ENCODE data around the gene SEZ6.

SEZ6 gene, protein sequence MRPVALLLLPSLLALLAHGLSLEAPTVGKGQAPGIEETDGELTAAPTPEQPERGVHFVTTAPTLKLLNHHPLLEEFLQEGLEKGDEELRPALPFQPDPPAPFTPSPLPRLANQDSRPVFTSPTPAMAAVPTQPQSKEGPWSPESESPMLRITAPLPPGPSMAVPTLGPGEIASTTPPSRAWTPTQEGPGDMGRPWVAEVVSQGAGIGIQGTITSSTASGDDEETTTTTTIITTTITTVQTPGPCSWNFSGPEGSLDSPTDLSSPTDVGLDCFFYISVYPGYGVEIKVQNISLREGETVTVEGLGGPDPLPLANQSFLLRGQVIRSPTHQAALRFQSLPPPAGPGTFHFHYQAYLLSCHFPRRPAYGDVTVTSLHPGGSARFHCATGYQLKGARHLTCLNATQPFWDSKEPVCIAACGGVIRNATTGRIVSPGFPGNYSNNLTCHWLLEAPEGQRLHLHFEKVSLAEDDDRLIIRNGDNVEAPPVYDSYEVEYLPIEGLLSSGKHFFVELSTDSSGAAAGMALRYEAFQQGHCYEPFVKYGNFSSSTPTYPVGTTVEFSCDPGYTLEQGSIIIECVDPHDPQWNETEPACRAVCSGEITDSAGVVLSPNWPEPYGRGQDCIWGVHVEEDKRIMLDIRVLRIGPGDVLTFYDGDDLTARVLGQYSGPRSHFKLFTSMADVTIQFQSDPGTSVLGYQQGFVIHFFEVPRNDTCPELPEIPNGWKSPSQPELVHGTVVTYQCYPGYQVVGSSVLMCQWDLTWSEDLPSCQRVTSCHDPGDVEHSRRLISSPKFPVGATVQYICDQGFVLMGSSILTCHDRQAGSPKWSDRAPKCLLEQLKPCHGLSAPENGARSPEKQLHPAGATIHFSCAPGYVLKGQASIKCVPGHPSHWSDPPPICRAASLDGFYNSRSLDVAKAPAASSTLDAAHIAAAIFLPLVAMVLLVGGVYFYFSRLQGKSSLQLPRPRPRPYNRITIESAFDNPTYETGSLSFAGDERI

DNA sequence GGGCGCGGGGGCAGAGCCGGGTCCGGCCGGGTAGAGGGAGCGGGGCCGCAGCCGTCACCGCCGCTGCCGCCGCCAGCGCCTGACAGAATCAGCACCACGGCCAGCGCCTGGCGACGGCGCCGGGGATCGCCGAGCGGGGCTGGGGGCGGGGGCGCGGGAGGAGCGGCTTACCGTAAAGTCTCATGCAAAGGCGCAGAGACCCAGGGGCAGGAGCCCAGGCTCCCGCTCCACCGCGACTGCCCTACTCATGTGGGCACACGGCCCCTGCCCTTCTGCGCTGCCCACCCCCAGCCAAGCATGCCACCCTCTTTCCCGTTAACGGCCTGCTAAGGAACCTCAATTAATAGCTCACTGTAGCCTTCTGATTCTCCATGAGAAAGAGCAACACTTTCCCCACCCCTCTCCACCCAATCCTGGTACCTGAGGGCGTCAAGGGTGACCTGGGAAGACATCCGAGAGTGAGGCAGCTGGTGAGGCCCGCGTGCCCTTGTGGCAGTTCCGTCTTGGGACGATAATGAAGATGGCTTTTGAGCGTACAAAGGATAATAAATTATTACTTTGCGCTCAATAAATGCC, at the start of gene SEZ6:
TSS of gene SEZ6 (minus strand) at position 98 of the 576 bp plus-strand sequence. CDS start 164 bp downstream, outside the sequence.
- DNase-seq, result peak; percentile 87

DNA sequence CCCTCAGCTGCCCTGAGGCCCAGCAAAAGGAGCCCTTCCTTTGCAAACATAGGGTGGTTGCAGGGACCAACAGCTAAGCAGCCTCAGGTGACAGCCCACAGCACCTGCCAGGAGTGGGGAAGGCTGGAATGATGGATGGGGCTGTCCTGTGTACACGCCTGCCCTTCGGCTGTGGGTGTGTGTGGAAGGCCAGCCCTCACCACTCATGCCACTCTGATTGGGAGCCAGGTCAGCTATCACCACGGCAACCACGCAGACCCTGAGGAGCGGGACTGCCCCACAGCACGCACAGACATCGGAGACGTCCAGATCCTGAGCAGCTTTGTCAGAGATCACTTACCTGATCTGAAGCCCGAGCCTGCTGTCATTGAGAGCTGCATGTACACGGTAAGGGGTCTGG, 49.0 kb upstream of the SEZ6 start:
- no peak for DNase-seq

DNA sequence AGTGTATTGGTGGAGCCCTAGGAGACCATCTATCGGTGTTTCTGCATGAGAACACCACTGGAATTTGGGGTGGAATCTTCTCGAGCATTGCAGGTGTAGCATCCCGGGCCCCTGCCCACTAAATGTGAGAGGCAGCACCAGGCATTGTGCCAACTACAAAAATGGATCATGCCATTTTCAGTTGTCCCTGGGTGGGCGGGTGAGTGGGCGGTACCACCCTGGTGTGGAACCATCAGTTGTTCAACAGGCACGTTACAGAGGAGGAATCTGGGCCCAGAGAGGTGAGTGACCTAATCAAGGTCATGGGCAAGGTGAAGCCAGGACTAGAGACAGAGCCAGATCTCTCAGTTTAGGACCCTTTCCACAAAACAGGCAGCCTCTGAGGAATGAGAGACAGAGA, 45.9 kb upstream of the SEZ6 start:
- DNase-seq, result no peak

DNA sequence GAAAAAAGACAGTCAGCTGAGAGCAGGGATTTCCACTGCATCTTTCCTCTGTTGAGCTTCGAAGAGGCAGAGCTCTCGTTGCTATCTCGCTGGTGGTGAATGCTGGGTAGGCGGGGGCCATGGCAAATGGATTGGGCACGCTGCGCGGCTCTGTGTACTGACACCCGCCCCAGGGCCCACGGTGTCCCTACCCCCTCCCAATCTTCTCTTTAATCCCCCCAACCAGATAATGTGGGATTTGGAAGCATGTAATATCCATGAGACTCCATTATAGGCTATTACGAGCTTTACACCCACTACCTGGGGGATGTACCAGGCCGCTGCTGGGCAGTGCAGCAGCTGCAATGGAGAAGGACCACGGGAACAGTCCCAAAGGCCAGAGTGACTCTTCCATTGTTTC, 45.4 kb upstream of the SEZ6 start:
- no peak for DNase-seq

DNA sequence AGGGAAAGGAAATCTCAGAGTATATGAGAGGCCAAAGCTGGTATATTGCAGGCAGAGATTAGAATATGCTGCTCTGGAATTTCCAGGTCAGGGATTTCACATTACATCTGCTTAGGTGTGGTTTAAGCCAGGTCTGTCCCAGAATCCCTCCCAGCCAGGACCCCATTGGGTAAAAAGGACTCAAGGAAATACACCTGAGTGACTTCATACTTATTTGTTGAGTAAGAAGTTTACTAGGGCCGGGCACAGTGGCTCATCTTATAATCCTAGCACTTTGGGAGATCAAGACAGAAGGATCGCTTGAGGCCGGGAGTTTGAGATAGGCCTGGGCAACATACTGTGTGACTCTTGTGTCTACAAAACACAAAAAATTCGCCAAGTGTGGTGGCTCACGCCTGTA, 44.3 kb upstream of the SEZ6 start:
- no peak for DNase-seq

DNA sequence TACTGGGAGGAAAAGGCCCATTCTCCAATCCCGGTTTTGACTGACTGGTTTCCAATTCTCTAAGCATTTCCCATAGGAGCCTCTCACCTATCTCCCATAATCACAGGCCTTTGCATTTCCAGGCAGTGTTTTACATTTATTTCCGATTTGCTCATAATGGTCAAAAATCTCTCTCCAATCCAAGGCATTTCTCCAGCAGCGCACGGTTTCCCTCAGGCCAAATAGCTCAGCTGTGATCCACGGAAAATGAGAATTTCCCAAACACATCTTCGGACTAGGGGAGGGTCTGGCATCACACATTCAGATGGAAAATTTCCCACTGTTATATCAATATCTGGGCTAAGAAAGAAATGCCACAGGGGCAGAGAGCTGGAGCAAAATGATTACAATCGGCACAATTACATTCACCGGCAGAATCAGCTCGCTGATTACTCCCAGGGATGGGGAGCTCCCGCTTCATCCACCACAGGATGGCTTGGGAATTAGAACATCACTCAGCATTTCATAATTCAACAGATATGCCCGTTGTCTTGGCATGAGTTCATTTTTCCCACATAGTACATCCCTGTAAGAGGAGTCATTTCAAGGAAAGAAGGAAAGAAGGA, 43.8 kb upstream of the SEZ6 start:
- no peak for DNase-seq

DNA sequence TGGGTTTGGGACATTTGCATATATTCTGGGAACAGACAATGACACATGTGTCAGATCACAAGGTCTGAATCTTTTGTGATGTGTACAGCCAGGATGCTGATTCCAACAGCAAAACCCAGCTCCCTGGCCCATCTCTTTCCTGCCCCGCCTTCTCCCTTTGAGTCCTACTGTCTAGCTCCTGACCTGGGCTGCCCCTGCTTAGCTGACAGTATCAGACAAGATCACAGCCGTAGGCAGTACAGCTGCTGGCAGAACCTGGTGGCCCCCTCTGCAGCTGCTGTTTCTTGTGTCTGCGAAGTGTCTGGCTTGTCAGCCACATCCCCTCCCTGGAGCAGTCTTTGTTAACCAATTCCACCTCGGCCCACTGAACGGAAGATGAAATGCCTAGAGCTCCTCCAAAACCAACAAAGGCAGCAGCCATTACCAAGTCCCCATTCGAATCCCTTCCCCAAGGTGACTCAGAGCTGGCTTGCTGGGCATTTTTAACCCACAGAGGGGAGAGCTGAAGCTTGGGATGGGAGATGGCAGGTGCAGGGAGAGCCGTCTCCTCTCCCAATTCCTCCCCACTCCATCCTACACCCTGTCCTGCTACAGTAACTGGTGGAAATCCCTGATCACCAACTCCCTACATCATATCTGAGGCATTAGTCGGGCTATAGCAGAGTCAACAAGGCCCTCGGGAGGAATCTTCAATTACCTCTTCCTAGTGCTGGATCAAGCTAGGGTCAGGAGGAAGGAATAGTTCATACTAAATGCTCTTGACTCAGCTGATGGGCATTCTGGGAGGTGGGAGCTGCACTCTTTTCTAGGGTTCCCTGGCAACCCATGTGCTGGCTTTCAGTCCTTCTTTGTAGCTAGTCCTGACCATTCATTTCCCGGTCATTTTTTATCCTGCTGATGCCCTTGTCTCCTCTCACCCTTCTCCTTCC, 42.9 kb upstream of the SEZ6 start:
- DNase-seq, result peak; percentile 62

DNA sequence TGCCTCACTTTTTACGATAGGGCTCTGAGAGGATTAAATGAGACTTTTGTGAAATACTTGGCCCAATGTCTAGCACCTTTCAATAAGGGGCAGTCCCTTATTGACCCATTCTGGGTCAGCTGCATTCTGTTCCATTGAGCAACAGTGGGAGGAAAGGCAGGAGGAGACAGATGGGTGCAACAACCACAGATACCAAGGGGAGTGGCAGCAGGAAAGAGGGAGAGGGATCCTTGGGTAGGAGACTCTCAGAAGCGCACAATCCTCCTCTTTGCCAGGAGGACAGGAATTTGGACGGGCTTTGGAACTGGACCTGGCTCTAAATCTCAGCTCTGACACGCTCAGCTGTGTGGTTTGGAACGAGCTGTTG, 40.6 kb upstream of the SEZ6 start:
- no peak for DNase-seq

DNA sequence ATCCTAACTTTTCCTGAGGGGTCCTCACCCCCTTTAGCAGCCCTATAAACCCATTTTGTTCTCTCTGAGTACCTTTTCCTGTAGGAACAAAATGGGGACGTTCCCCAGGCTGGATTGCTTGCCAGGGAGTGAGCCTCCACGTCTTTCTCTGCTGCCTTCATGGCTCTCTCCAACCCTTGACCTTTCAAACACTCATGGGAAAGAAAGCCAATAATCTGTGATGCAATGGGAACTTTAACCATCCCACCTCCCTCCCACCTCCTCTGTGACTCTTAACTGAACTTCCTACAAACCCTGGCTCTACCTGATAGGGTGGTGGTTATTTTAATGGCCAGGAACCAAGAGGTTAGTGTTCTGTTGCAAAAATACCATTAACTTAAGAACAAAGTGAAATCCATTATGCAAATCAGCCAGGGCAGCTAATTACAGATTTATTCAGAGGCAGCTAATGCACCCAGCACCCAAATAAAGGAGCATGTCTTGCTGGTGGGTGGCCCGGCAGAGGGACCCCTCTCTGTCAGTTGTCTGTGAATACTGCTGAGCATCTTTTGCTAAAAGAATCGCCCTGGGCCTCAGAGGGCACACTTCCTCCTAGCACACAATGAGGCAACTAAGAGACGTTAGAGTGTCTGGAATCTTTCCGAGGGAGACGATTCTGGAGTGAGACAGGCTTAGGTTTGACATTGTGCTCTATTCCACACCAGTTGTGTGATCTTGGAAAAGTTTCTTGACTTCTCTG, 40.1 kb upstream of the SEZ6 start:
- DNase-seq, result no peak

DNA sequence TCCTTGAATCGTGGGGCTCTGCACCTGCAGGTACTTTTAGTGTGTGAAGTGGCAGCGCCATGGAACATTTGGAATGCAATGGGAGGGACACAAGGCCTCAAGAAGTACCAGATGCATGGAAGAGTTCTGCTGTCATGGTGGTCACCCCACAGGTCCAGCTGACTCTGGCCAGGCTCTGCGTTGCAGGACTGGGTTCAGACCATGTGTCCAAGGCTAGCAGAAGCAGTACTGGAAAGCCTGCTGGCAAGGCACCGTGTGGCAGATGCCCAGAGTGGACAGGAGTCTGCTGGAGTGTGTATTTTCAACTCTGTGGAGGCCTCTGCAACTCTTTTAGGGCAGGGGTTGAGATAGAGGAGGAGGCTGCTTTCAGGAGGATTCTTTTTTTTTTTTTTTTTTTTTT, 39.2 kb upstream of the SEZ6 start:
- DNase-seq, result no peak

DNA sequence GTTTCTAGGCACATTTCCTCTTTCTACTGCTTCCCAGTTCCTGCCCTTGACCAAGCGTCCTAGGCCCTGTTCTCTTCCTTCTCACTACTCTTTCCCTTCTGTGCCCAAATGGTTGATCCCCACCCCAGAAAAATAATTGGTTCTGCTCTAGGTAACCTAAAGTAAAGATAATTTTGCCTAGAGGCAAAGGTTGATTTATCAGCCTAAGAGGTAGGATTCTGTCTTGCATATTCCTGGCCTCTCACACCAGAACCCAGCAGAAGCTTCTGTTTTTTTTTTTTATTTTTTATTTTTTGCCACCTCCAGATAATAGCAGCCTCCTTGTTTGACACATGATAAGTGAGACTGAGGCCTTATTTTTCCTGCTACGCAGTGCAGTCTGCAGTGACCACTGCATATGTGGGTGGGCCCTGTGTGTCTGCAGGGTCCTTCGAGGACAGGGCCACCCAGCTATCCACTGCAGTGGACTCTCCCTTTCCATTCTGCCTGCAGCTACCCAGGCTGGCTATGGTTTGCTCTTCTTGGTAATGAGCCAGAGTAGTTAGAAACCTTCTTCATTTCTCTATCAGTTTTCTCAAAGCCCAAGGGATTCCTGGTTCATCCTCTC, 37.8 kb upstream of the SEZ6 start:
- no peak for DNase-seq

DNA sequence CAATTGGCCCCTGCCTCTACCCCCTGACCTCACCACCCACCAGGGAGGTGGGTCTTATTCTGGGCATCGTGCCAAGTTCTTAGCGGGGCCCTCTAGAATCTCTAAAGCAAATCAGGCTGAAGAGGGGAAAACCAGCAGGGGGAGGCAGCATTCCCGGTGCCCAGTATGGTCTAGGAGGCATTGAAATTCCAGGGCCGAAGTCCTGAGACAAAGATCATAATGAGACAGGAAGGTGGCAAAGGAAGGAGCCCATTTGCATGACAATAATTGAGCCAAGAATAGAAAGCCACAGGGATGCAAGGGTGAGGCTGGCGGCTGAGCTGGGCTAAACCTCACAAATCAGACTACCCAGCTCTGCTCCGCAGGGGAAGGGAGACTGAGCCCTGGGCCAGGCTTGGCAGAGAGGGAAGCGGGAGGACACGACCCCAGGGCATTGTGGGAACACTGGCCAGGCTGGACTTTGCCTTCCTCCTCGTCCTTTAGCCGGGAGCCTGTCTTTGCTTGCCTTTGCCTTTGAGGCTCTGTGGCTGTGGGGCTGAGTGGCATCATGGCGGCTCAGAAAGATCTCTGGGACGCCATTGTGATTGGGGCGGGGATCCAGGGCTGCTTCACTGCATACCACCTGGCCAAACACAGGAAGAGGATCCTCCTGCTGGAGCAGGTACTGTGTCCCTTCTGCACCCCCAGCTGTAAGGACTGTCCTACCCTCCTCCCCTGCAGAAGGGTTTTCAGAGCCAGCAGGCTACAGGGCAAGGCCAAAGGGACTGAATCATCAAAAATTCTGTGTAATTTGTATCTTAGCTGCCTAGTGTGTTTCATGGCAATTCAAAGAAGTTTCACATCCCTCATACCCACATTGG, 37.1 kb upstream of the SEZ6 start, which contains the start of gene PIPOX:
TSS of gene PIPOX (plus strand) at position 463 of the 860 bp plus-strand sequence. CDS start at position 548, 85 bp downstream.
- peak; percentile 57 for DNase-seq

DNA sequence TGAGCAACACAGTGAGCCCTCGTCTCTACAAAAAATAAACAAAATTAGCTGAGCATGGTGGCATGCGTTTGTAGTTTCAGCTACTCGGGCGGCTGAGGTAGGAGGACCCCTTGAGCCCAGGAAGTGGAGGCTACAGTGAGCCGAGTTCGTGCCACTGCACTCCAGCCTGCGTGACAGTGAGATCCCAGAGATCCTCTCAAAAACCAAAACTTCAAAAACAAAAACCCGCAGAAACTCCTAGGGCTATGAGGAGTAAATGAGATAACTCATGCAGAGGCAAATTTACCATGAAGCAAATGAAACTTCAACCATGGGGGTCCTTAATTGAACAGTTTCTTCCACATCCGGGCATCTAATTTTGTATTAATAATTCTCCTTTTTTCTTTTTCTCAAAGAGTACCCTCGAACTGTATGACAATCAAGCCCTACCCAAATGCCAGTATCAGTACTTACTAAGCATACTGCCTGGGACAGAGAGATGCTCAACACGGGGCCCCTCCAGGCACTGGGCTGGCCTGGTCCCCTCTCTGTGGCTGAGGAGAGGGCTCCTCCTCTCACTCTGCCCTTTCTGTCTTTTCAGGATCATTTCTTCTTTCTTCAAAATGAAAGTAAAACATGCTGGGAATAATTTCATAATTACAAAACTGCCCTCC, 36.3 kb upstream of the SEZ6 start:
- DNase-seq, result no peak

DNA sequence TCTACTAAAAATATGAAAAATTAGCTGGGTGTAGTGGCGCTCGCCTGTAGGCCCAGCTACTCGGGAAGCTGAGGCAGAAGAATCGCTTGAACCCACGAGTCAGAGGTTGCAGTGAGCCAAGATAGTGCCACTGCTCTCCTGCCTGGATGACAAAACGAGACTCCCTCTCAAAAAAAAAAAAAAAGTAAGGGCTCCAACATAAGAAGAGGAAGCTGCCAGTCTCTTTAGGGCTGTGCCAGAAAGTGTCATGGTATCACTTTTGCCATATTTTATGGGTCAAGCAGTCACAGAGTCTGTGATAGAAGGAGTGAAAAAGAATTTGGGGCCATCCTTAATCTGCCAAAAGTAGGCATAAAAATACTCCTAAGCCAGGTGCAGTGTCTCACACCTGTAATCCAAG, 35.7 kb upstream of the SEZ6 start:
- DNase-seq, result no peak

DNA sequence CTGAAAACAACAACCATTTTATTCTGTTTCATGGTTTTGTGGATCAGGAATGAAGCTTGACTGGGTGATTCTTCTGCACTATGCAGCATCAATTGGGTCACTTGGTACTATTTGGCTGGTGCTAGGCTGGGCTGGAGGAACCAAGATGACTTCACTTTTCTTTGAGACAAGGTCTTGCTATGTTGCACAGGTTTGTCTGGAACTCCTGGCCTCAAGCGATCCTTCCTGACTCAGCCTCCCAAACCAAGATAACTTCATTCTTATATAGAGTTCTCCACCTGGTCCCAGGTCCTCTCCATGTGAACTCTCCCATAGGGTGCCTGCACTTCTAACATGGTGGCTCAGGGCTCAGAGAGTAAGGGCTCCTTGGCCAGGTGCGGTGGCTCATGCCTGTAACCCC, 35.3 kb upstream of the SEZ6 start:
- no peak for DNase-seq

DNA sequence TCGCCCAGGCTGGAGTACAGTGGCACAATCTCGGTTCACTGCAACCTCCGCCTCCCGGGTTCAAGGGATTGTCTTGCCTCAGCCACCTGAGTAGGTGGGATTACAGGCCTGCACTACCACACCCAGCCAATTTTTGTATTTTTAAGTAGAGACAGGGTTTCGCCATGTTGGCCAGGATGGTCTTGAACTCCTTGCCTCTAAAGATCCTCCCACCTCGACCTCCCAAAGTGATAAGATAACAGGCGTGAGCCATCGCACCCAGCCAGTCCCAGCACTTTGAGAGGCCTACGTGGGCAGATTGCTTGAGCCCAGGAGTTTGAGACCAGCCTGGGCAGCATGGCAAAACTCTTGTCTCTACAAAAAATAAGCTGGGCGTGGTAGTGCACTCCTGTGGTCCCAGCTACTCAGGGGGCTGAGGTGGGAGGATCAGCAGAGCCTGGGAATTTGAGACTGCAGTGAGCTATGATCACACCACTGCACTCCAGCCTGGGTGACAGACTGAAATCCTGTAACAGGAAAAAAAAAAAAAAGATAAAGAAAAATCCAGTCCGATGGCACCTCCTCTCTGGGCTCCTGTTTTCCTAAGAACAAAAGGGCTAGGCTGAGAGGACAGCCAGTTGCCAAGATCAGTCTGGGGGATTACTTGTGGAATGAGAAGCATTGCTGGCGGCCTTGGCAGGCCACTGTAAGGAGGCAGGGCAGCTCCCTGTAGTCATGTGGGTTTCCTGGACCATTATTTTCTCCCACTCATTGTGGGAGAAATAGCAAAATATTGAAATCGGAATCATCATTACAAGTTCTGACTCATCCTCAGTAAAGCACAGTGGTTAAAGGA, 34.1 kb upstream of the SEZ6 start:
- peak; percentile 59 for DNase-seq

DNA sequence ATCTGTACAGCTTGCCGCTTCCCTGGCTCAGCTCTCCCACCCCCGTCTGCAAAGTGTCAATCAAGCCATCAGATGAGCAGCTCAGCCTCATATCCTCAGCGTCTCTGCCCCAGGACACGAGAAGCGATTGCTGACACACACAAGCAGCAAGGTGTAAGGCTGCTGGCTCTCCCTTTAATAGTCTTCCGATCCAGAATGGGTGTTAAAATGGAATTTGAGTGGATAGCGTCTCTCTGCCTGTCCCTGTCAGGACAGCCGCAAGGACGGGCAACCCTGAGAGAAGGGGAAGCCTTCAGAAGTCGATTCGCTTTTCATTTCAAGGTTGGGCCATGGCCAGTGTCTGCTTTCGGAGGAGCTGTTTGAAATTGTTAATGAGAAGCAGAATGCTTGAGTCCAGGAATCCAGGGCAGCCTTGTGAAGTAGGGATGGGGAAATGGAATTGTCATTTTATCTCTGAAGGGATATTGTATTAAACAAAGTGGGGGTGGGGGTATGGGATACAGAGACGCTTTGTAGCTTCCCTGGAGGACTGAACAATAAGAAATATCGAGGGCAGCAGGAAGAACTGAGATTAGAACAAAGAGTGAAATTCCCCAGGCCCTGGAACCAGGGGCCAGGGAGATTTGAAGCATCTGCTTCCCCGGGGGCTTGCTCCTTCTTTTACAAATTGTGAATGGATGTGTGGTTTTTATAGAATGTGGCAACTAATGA, 32.4 kb upstream of the SEZ6 start:
- no peak for DNase-seq

DNA sequence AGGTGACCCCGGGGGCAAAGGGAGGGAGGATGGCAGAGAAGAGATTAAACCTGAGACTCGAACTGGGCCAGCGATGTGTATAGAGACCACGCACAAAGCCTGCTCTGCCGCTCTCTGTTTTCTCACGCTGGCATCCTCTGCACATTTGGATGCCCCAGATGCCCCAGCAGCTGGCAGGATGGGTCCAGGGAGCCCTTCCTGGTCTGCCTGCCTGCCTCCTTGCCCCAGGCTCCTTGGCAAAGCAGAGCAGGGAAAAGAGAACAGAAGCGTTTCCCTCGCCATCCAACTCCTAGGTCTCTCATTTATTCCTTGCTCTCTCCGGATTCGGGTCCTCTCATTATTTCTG, 31.9 kb upstream of the SEZ6 start:
- no peak for DNase-seq
